GM12873 (cell line): ENCODE data around the gene NACC1.

Experiments
- TF ChIP-seq, protein P1 (sequence below): IDR thresholded peaks from 2 replicates; pipeline ENCODE4 v1.5.1; 2012; ENCODE audit warnings: low read depth, mild to moderate bottlenecking, moderate library complexity, low read length, control low read depth; ENCODE audit not compliant: insufficient read depth; ENCODE audit errors: missing control alignments

NACC1 gene

DNA sequence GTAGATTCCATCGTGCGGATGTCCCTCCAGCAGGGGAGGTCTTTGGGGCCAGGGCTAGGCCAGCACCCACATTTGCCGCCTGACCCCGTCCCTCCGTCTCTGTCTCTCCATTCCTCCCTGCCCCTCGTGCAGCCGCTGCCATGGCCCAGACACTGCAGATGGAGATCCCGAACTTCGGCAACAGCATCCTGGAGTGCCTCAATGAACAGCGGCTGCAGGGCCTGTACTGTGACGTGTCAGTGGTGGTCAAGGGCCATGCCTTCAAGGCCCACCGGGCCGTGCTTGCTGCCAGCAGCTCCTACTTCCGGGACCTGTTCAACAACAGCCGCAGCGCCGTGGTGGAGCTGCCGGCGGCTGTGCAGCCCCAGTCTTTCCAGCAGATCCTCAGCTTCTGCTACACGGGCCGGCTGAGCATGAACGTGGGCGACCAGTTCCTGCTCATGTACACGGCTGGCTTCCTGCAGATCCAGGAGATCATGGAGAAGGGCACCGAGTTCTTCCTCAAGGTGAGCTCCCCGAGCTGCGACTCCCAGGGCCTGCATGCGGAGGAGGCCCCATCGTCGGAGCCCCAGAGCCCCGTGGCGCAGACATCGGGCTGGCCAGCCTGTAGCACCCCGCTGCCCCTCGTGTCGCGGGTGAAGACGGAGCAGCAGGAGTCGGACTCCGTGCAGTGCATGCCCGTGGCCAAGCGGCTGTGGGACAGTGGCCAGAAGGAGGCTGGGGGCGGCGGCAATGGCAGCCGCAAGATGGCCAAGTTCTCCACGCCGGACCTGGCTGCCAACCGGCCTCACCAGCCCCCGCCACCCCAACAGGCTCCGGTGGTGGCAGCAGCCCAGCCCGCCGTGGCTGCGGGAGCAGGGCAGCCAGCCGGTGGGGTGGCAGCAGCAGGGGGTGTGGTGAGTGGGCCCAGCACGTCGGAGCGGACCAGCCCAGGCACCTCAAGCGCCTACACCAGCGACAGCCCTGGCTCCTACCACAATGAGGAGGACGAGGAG, 17.3 kb downstream of the NACC1 start:
- TF ChIP-seq, protein P1, sequence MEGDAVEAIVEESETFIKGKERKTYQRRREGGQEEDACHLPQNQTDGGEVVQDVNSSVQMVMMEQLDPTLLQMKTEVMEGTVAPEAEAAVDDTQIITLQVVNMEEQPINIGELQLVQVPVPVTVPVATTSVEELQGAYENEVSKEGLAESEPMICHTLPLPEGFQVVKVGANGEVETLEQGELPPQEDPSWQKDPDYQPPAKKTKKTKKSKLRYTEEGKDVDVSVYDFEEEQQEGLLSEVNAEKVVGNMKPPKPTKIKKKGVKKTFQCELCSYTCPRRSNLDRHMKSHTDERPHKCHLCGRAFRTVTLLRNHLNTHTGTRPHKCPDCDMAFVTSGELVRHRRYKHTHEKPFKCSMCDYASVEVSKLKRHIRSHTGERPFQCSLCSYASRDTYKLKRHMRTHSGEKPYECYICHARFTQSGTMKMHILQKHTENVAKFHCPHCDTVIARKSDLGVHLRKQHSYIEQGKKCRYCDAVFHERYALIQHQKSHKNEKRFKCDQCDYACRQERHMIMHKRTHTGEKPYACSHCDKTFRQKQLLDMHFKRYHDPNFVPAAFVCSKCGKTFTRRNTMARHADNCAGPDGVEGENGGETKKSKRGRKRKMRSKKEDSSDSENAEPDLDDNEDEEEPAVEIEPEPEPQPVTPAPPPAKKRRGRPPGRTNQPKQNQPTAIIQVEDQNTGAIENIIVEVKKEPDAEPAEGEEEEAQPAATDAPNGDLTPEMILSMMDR: no peak

DNA sequence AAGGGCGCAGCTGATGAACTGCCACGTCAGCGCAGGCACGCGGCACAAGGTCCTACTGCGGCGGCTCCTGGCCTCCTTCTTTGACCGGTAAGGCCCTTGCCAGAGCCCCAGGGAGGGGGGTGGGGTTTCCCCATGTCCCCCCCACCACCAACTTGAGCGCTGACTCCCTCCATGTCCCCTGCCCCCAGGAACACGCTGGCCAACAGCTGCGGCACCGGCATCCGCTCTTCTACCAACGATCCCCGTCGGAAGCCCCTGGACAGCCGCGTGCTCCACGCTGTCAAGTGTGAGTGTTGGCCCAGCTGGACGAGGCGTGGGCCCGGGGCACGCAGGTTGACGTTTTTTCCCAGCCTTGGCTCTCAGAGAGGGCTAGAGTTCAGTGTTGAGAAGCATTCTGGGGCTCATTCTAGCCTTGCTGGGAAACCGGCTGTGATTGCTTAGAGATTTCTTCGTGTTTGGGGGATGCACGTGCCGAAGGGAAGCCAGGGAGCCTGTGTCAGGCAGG, 19.3 kb downstream of the NACC1 start:
- TF ChIP-seq, protein P1: no peak

DNA sequence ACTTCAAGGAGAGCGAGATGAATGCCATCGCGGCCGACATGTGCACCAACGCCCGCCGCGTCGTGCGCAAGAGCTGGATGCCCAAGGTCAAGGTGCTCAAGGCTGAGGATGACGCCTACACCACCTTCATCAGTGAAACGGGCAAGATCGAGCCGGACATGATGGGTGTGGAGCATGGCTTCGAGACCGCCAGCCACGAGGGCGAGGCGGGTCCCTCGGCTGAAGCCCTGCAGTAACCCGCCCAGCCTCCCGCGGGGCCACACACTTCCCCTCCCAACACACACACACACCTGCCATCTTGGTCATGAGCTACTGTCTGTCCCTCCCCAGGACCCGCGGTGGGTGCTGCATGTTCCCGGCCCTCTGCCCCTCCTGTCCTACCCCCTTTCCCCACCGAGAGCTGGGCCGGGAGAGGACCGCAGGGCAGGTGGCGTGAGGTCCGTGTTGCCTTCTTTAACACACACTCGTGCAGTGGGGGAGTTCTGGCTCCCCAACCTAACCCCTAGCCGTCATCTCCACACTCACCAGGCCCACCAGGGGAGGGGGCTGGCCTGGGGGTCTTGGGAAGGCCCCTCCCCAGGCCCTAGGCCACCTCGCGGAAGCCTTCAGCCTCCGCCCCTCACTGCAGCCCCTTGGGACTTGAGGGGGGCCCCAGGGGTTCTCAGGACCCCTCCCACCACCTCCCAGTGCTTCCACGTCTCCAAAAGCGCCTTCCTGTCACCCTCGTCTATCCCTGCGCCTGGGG, 20.3 kb downstream of the NACC1 start:
- TF ChIP-seq, protein P1: no peak

DNA sequence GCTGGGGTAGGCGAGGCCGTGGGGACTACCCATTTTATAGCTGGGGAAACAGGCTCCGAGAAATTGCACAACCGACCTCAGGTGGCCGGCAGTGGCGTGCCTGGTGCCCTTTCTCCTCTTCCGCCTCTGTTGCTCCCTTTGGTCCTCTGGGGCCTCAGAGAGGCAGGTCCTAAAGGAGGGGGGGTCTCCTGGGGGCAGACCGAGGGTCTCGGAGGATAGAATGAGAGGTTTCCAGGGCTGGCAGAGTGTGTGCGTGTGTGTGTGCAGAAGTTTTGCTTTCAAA, 20.8 kb downstream of the NACC1 start:
- TF ChIP-seq, protein P1: no peak

DNA sequence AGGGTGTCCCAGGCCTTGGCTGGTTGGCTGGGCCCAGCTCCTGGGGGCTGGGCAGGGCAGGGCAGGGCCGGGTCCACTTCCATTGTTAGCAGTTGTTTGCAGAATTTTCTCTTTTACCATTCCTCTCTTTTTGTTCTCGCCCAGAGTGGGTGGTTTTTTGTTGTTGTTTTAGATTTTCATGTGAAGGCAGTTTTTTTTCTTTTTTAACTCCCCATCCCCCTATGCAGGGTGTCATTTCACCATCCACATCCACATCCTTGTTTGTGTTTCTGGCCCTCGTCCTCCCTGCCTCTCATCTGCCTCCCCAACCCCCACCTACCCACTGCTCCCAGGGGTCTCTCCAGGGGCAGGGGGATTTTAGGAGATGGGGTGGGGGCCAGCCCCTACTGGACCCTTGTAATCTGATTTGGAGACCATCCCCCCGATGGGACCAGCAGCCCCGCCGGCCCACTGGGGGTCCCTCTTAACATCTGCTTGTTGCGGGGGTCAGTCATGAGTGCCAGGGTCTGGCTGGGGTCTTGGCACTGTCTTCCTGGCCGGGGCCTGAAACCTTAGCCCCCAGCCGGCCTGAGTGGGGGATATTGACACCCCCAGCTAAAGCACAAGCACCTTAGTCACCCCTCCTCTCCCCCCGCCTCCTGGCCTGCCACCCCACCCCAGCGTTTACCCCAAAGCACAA, 21.7 kb downstream of the NACC1 start:
- TF ChIP-seq, protein P1: no peak

DNA sequence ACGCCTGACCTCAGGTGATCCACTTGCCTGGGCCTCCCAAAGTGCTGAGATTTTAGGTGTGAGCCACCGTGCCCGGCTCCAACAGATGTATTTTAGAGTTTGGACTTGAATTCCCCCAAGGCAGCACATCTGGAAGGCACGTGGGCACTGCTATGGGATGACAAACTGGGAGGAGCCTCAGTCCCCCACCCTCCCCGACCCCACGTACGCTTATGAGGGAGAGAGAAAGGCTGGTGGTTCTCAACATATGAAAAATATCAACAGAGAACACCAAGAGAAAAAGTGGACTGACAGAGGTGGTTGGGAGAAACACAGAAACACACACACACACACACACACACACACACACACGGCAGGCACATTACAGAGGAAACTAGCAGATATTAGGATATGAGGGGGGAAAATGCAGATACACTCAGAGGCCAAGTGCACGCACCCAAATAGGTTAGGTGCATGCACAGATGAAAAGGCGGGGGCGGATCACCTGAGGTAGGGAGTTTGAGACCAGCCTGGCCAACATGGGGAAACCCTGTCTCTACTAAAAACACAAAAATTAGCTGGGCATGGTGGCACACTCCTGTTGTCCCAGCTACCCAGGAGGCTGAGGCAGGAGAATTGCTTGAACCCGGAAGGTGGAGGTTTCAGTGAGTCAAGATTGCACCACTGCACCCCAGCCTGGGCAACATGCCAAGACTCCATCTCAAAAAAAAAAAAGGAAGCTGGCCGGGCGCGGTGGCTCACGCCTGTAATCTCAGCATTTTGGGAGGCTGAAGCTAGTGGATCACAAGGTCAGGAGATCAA, 28.9 kb downstream of the NACC1 start:
- TF ChIP-seq, protein P1: no peak
